GM10248 (cell line): ENCODE measurements around the gene ARL8B.

Experiments used
- CTCF ChIA-PET: fragments of 300-600 bp; sonication (Branson Sonifier 250); formaldehyde crosslinking; extraction: SDS; loops from one replicate; lab custom pipeline; 2021; ENCODE audit warnings: antibody characterized with exemption; lab: Yijun Ruan, JAX
- POLR2A ChIA-PET: fragments of 350-650 bp; sonication (Branson Sonifier 250); formaldehyde crosslinking; extraction: SDS; loops from one replicate; lab custom pipeline; 2020; ENCODE audit warnings: antibody characterized with exemption; lab: Yijun Ruan, JAX
- DNase-seq: peaks from one replicate; pipeline ENCODE4 v3.0.0; 2012; ENCODE audit errors: extremely low spot score
- TF ChIP-seq, protein P1 (sequence below): IDR thresholded peaks from 2 replicates; pipeline ENCODE4 v1.5.1; 2012; ENCODE audit warnings: mild to moderate bottlenecking, low read depth; ENCODE audit errors: extremely low read depth, missing control alignments, control extremely low read depth

ARL8B gene

DNA sequence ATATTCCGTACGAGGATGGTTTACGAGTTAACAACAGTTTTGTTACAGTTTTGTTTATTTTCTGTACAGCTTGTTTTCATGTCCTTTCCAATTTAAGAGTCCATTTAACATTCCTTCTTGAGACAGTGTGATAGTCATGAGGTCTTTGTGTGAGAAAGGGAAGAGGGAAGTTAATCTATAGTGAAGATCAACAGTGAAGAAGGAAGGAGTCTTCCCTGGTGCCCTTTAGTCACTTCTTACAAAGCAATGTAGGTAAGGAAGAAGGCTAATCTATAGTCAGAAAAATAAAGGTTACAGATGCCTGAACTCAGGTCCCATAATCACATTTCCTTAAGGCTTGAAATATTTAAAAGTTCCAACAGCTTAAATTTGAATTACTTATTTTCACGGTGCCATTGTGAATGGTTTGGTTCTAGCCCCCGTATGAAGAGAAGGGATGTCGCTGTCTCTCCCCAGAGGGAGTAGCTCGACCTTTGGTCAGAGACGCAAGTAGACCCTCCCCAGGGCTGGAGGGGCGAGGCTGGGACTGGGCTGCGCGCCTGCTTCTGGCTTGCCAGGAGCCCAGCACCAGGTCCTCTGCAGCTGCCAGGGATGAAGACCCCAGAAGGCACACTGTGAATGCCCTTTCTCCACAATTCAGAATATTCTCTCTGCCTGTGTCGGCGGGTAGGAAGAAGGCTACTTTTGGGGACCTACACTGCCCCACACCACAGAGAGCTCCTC is 100.4 kb downstream of the ARL8B start:
- POLR2A ChIA-PET, result no interaction called here
- TF ChIP-seq, protein P1, sequence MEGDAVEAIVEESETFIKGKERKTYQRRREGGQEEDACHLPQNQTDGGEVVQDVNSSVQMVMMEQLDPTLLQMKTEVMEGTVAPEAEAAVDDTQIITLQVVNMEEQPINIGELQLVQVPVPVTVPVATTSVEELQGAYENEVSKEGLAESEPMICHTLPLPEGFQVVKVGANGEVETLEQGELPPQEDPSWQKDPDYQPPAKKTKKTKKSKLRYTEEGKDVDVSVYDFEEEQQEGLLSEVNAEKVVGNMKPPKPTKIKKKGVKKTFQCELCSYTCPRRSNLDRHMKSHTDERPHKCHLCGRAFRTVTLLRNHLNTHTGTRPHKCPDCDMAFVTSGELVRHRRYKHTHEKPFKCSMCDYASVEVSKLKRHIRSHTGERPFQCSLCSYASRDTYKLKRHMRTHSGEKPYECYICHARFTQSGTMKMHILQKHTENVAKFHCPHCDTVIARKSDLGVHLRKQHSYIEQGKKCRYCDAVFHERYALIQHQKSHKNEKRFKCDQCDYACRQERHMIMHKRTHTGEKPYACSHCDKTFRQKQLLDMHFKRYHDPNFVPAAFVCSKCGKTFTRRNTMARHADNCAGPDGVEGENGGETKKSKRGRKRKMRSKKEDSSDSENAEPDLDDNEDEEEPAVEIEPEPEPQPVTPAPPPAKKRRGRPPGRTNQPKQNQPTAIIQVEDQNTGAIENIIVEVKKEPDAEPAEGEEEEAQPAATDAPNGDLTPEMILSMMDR, result no peak
- DNase-seq, result no peak
- CTCF ChIA-PET, result interaction anchor here (1.3 to 2.9 kb wide), 2 partner anchors 11 to 92 kb away, joined by 3 to 14 read pairs; no protein-coding TSS in a partner anchor

DNA sequence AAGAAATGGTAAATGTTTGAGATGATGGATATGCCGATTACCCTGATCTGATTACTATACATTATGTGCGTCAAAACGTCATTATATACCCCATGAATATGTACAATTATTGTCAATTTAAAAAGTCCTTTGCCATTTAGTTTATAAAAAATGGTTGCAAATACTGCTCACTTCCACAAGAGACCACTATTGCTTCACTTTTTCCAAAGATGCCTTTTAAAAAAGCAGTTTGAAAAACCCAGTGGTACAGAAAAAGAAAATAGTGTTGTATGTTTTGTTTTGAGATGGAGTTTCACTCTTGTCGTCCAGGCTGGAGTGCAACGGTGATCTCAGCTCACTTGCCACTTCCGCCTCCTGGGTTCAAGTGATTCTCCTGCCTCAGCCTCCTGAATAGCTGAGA is 104.7 kb downstream of the ARL8B start:
- ChIA-PET POLR2A (no interaction called here), CTCF (interaction anchor here (0.6 to 1.9 kb wide), 10 partner anchors 8 to 504 kb away, joined by 3 to 10 read pairs (median 3); no protein-coding TSS in a partner anchor)
- TF ChIP-seq, protein P1, result peak; percentile 48
- DNase-seq, result peak; percentile 35

DNA sequence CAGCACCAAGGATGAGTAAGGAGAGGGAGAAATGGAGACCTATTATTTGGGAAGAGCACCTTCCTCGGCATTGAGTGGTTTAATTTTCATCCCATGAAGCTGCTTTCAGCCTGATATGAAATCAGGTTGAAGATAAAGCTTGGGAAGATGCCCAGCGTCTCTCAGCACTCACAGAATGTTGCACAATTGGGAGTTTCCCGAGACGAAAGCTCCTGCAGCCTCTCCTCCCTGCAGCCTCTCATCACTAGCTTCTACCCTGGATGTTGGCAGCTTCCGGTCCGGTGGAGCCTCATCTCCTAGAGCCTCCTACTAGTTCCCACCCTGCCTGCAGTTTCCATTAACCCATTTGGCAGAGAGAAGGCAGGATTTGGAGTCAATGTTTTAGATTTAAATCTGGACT is 105.7 kb downstream of the ARL8B start:
- DNase-seq, result no peak
- TF ChIP-seq, protein P1, result no peak
- ChIA-PET POLR2A (no interaction called here), CTCF (interaction anchor here (1.0 to 1.9 kb wide), 8 partner anchors 9 to 1914 kb away, joined by 3 to 10 read pairs (median 4); no protein-coding TSS in a partner anchor)

DNA sequence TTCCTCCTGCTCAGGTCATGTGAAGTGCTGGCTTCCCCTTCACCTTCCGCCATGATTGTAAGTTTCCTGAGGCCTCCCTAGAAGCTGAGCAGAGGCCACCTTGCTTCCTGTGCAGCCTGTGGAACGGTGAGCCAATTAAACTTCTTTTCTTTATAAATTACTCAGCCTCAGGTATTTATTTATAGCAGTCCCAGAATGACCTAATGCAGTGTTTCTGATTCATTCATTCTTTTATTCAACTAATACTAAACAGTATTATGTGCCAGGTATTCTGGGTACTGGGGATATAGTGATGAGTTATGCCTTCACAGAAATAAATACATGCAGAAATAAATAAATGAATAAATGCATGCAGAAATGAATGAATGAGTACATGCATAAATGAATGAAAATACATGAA is 107.3 kb downstream of the ARL8B start:
- ChIA-PET POLR2A (no interaction called here), CTCF (no interaction called here)
- DNase-seq, result no peak
- TF ChIP-seq, protein P1, result no peak
